HUES6 (cell line): Measurements from ENCODE around the gene UNC5C.

Experiments used
- H3K27ac ChIP-seq: 2 replicates; pipeline ENCODE4 v1.7.0; 2013; ENCODE audit warnings: low read depth, mild to moderate bottlenecking, low read length, inconsistent platforms
- H3K27me3 ChIP-seq: 2 replicates; pipeline ENCODE4 v1.6.1; 2013; ENCODE audit warnings: low read length; ENCODE audit not compliant: control insufficient read depth, insufficient read depth
- H3K36me3 ChIP-seq: 2 replicates; pipeline ENCODE4 v1.6.1; 2013; ENCODE audit warnings: low read length; ENCODE audit not compliant: control insufficient read depth, insufficient read depth
- H3K4me1 ChIP-seq: 2 replicates; pipeline ENCODE4 v1.6.1; 2013; ENCODE audit warnings: low read length; ENCODE audit not compliant: control insufficient read depth, insufficient read depth
- H3K4me3 ChIP-seq: 2 replicates; pipeline ENCODE4 v1.5.1; 2013; ENCODE audit warnings: low read depth, low read length
- H3K9ac ChIP-seq: one replicate; pipeline ENCODE4 v1.6.1; 2013; ENCODE audit warnings: mild to moderate bottlenecking, low read length
- H3K9me3 ChIP-seq: 2 replicates; pipeline ENCODE4 v1.6.1; 2013; ENCODE audit warnings: low read depth, low read length; ENCODE audit not compliant: control insufficient read depth, insufficient read depth

The UNC5C gene

GRCh38 chr4:95465010-95465409 lies 83.8 kb downstream of the UNC5C start:
- Histone ChIP-seq H3K9me3 (no peaks in the 10 kb centered on the region), H3K4me3 (no peak overlapping the region), H3K27me3 (no peaks in the 10 kb centered on the region), H3K9ac (no peak overlapping the region), H3K36me3 (no peaks in the 10 kb centered on the region), H3K4me1 (no peaks in the 10 kb centered on the region), H3K27ac (no peak overlapping the region)

GRCh38 chr4:95462921-95463320 lies 85.9 kb downstream of the UNC5C start:
- Histone ChIP-seq H3K9ac (no peak overlapping the region), H3K4me3 (no peak overlapping the region), H3K4me1 (no peaks in the 10 kb centered on the region)

GRCh38 chr4:95457353-95457752 lies 91.4 kb downstream of the UNC5C start:
- H3K36me3 ChIP-seq: no peaks in the 10 kb centered on the region
- H3K9me3 ChIP-seq: no peaks in the 10 kb centered on the region
- H3K27me3 ChIP-seq: no peaks in the 10 kb centered on the region
- H3K4me1 ChIP-seq: no peaks in the 10 kb centered on the region
- no peak overlapping the region for H3K9ac ChIP-seq
- H3K27ac ChIP-seq: no peak overlapping the region
- H3K4me3 ChIP-seq: no peak overlapping the region

More at GRCh38 chr4:95462921-95463320, 85.9 kb downstream of the UNC5C start:
- H3K9me3 ChIP-seq: no peaks in the 10 kb centered on the region
- H3K27me3 ChIP-seq: no peaks in the 10 kb centered on the region
- H3K27ac ChIP-seq: no peak overlapping the region
- H3K36me3 ChIP-seq: no peaks in the 10 kb centered on the region

- Histone ChIP-seq H3K4me3 (no peak overlapping the region), H3K27ac (no peak overlapping the region), H3K4me1 (no peaks in the 10 kb centered on the region), H3K9me3 (no peaks in the 10 kb centered on the region), H3K9ac (no peak overlapping the region), H3K27me3 (no peaks in the 10 kb centered on the region), H3K36me3 (no peaks in the 10 kb centered on the region)
Observed at GRCh38 chr4:95450294-95450693, 98.5 kb downstream of the UNC5C start.

- no peak overlapping the region for H3K4me3 ChIP-seq
- no peaks in the 10 kb centered on the region for H3K9me3 ChIP-seq
- no peak overlapping the region for H3K9ac ChIP-seq
- H3K27ac ChIP-seq: no peak overlapping the region
- no peaks in the 10 kb centered on the region for H3K27me3 ChIP-seq
- H3K36me3 ChIP-seq: no peaks in the 10 kb centered on the region
- no peaks in the 10 kb centered on the region for H3K4me1 ChIP-seq
Observed at GRCh38 chr4:95446173-95446572, 102.6 kb downstream of the UNC5C start.

- Histone ChIP-seq H3K4me1 (no peaks in the 10 kb centered on the region), H3K27me3 (no peaks in the 10 kb centered on the region), H3K9ac (no peak overlapping the region), H3K9me3 (no peaks in the 10 kb centered on the region), H3K4me3 (no peak overlapping the region), H3K27ac (no peak overlapping the region), H3K36me3 (no peaks in the 10 kb centered on the region)
Observed at GRCh38 chr4:95445251-95445650, 103.5 kb downstream of the UNC5C start.

GRCh38 chr4:95444812-95445211 lies 104.0 kb downstream of the UNC5C start:
- no peaks in the 10 kb centered on the region for H3K27me3 ChIP-seq
- H3K9me3 ChIP-seq: no peaks in the 10 kb centered on the region
- 0 out of 2 replicates have a peak, but pooled peaks cover 2% of the 10 kb centered on the region for H3K4me1 ChIP-seq
- no peak overlapping the region for H3K9ac ChIP-seq
- H3K36me3 ChIP-seq: no peaks in the 10 kb centered on the region
- no peak overlapping the region for H3K4me3 ChIP-seq
- H3K27ac ChIP-seq: no peak overlapping the region

GRCh38 chr4:95439896-95440295 lies 108.9 kb downstream of the UNC5C start:
- Histone ChIP-seq H3K27me3 (no peaks in the 10 kb centered on the region), H3K4me1 (0 out of 2 replicates have a peak, but pooled peaks cover 2% of the 10 kb centered on the region), H3K9me3 (no peaks in the 10 kb centered on the region), H3K27ac (no peak overlapping the region), H3K9ac (no peak overlapping the region), H3K36me3 (no peaks in the 10 kb centered on the region), H3K4me3 (no peak overlapping the region)

- H3K9me3 ChIP-seq: no peaks in the 10 kb centered on the region
- H3K4me1 ChIP-seq: 0 out of 2 replicates have a peak, but pooled peaks cover 2% of the 10 kb centered on the region
- no peak overlapping the region for H3K4me3 ChIP-seq
- no peak overlapping the region for H3K9ac ChIP-seq
- no peaks in the 10 kb centered on the region for H3K36me3 ChIP-seq
- H3K27ac ChIP-seq: no peak overlapping the region
- H3K27me3 ChIP-seq: no peaks in the 10 kb centered on the region
Observed at GRCh38 chr4:95439071-95439470, 109.7 kb downstream of the UNC5C start.

GRCh38 chr4:95432466-95432865 lies 116.3 kb downstream of the UNC5C start:
- no peaks in the 10 kb centered on the region for H3K9me3 ChIP-seq
- no peak overlapping the region for H3K9ac ChIP-seq
- H3K36me3 ChIP-seq: no peaks in the 10 kb centered on the region
- no peaks in the 10 kb centered on the region for H3K27me3 ChIP-seq
- H3K4me3 ChIP-seq: no peak overlapping the region
- H3K27ac ChIP-seq: no peak overlapping the region
- H3K4me1 ChIP-seq: peaks cover 3% of the 10 kb centered on the region; the same call in 1 of the 2 replicates

- Histone ChIP-seq H3K27me3 (no peaks in the 10 kb centered on the region), H3K27ac (no peak overlapping the region), H3K9me3 (no peaks in the 10 kb centered on the region), H3K4me3 (no peak overlapping the region), H3K9ac (no peak overlapping the region), H3K4me1 (peaks cover 3% of the 10 kb centered on the region; the same call in 1 of the 2 replicates), H3K36me3 (no peaks in the 10 kb centered on the region)
Observed at GRCh38 chr4:95431678-95432077, 117.1 kb downstream of the UNC5C start.

- Histone ChIP-seq H3K27me3 (no peaks in the 10 kb centered on the region), H3K9ac (no peak overlapping the region), H3K27ac (no peak overlapping the region), H3K4me1 (peaks cover 3% of the 10 kb centered on the region; the same call in 1 of the 2 replicates), H3K4me3 (no peak overlapping the region), H3K9me3 (no peaks in the 10 kb centered on the region), H3K36me3 (no peaks in the 10 kb centered on the region)
Observed at GRCh38 chr4:95429416-95429815, 119.4 kb downstream of the UNC5C start.
